Stimulated activated CD4-positive, alpha-beta T cell treated with anti-CD3 and anti-CD28 coated beads, Interleukin-15, amount 100 ng/mL, for 48 hours (primary cell): Measurements from ENCODE around the gene SMIM35.

ENCODE experiments used
- DNase-seq, 2 donors: peaks; one replicate each; pipeline ENCODE4 v3.0.0-alpha.2; 2020; ENCODE audit warnings: low read depth in 2 of 2

SMIM35 gene

DNA sequence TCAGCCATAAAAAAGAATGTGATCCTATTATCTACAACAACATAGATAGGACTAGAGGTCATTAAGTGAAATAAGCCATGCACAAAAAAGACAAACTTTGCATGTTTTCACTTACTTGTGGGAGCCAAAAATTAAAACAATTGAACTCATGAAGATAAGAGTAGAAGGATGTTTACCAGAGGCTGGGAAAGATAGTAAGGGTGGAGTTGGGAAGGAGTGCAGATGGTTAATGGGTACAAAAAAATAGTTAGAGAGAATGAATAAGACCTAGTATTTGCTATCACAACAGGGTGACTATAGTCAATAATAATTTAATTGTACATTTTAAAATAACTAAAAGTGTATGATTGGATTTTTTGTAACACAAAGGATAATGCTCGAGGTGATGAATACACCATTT, 127.8 kb downstream of the SMIM35 start:
- no peak for DNase-seq
